Peyer's patch (tissue), 4 donors: Measurements from ENCODE around the gene RIN1. TPM values are rescaled to one million over a fixed set of nuclear protein-coding genes. Genes with fewer than 3 reads are reported as not detected.

ENCODE experiments used
- DNase-seq, 3 donors: peaks; one replicate each; pipeline ENCODE4 v3.0.0-alpha.2; 2017 to 2019
- H3K27ac ChIP-seq, 4 donors: fragments of 200-600 bp; sonication (generic); one replicate each; pipeline ENCODE4 v1.5.1; 2016 to 2019
- H3K27me3 ChIP-seq, 2 donors: fragments of 200-600 bp; sonication (generic); one replicate each; pipeline ENCODE4 v1.5.1; 2019
- H3K36me3 ChIP-seq, 3 donors: fragments of 200-600 bp; sonication (generic); one replicate each; pipeline ENCODE4 v1.5.1; 2016 to 2019
- H3K4me1 ChIP-seq, 4 donors: fragments of 200-600 bp; sonication (generic); one replicate each; pipeline ENCODE4 v1.5.1; 2016 to 2019
- H3K4me3 ChIP-seq, 4 donors: fragments of 200-600 bp; sonication (generic); 1 replicate in 3 of 4; 2 replicates in 1 of 4; pipeline ENCODE4 v1.5.1; 2016 to 2019; ENCODE audit warnings: mild to moderate bottlenecking in 1 of 4
- H3K9me3 ChIP-seq, 4 donors: fragments of 200-600 bp; sonication (generic); one replicate each; pipeline ENCODE4 v1.5.1; 2016 to 2019; ENCODE audit warnings: mild to moderate bottlenecking in 1 of 4
- POLR2A ChIP-seq, 2 donors: fragments of 450-650 bp; IDR thresholded peaks; one replicate each; pipeline ENCODE4 v1.5.1; 2017; ENCODE audit warnings: antibody characterized with exemption in 2 of 2, mild to moderate bottlenecking in 2 of 2, moderate library complexity in 2 of 2
- total RNA-seq, 4 donors: library from RNA; depleted of rRNA; stranded (reverse); fragments of >200 nt; gene quantifications; one replicate each; pipeline ENCODE4 v1.1.0, GENCODE V29; 2016
- TF ChIP-seq, protein P1 (sequence below), 6 experiments: fragments of 450-650 bp in 4 of 6; fragments of 200-600 bp in 2 of 6; sonication (generic) in 1 of 6; IDR thresholded peaks; one replicate each; pipeline ENCODE4 v1.5.1; 2017 to 2019; ENCODE audit warnings: antibody characterized with exemption in 6 of 6, mild to moderate bottlenecking in 3 of 6, moderate library complexity in 1 of 6

RIN1 gene
- total RNA-seq, 4 donors from 2014 or later: 4.1 to 18.9 (median 10.8) TPM

DNA sequence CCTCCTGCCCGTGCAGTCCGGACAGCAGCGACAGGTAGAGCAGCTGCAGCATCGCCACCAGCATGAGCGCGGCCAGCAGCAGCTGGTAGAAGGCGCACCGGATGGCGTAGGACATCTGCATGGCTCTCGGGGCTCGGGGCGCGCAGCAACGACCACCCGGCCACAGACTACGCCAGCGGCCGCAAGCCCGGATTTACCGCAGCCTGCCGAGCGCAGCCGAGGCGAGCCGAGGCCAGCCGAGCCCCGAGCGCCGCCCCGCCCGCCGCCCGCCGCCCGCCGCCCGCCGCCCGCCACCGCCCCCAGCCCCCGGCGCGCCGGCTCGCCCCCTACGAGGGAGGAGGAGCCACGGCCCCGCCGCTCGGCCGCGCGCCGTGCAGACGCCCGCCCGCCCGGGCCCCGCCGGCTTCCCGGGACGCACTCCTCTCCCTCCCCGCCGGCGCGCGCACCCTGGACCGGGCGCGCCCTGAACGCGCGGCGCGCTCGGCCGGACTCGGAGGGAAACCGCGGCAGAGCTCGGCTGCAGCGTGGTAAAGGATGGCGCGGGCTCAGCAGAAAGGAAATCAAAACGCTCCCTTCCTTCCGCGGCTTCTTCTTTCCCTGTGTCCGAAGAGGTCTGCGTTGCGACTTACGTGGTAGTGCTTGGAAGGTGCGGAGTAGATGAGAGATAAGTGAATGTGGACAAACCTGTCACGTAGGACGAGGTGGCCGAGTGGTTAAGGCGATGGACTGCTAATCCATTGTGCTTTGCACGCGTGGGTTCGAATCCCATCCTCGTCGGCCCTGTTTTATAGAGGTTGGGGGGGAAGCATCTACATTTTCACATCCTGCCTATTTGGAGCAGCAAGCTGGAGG is 11.4 kb upstream of the RIN1 start, which contains the start of gene B4GAT1:
TSS of gene B4GAT1 (minus strand) at position 205 of the 852 bp plus-strand sequence. CDS start at position 121, 84 bp downstream.
- H3K4me3 ChIP-seq: peak within 1 kb of the TSS; percentile 66 to 95 (median 82)
- DNase-seq: peak; percentile 79 to 94 (median 88)
- peak within 1 kb of the TSS; percentile 79 to 99 (median 89) for H3K27ac ChIP-seq
- TF ChIP-seq, protein P1, sequence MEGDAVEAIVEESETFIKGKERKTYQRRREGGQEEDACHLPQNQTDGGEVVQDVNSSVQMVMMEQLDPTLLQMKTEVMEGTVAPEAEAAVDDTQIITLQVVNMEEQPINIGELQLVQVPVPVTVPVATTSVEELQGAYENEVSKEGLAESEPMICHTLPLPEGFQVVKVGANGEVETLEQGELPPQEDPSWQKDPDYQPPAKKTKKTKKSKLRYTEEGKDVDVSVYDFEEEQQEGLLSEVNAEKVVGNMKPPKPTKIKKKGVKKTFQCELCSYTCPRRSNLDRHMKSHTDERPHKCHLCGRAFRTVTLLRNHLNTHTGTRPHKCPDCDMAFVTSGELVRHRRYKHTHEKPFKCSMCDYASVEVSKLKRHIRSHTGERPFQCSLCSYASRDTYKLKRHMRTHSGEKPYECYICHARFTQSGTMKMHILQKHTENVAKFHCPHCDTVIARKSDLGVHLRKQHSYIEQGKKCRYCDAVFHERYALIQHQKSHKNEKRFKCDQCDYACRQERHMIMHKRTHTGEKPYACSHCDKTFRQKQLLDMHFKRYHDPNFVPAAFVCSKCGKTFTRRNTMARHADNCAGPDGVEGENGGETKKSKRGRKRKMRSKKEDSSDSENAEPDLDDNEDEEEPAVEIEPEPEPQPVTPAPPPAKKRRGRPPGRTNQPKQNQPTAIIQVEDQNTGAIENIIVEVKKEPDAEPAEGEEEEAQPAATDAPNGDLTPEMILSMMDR (IDR thresholded peaks at IDR 0.05): no peak
- TF ChIP-seq POLR2A (IDR thresholded peaks at IDR 0.05): peak; percentile 52 to 66
- H3K36me3 ChIP-seq: no peaks in the 10 kb centered on the region
- peaks cover 18 to 48% (median 20%) of the 10 kb centered on the region in 4 donors for H3K4me1 ChIP-seq
- H3K9me3 ChIP-seq: no peaks in the 10 kb centered on the region
- no peaks in the 10 kb centered on the region for H3K27me3 ChIP-seq

DNA sequence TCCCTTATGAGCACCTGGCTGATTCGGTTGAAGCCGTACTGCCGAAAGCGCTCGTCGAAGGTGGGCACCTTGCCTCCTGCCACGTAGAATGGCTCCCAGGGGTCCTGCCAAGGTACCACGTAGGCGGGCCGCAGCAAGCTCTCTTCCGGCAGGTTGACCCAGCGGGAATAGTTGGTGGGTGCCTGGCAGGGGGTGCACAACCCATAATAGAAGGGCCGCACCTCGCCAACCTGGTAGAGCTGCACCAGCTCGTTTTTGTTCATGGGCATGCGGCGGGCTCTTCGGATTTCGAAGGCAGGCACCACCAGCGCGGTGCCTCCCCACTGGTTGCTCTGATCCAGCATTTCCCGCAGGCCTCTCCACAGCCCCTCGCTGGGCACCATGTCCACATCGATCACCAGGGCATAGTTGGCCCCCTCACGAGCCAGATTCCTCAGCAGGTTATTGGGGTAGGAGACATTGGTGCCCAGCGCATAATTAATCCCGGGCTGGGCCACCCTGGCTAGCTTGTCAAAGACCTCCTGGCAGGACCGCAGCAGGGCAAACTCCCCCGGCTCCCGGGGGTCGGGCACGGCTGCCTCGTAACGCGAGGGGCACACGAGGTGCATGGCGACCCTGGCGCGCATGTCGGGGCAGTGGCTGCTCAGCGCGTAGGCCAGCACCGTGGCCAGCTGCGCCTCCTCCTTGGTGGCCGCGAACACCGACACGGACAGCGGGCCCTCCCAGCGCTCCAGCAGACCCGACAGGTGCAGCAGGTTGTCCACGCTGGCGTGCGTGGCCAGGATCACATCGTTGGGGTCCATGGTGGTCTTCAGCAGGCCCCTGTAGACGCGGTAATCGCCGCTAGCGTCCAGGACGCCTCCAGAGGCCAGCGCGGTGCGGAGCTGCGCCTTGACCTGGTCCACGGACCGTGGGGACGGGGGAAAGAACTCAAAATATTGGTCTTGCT is 10.5 kb upstream of the RIN1 start:
- Histone ChIP-seq H3K9me3 (no peaks in the 10 kb centered on the region), H3K36me3 (peaks cover 0 to 2% (median 0%) of the 10 kb centered on the region in 3 donors), H3K27me3 (no peaks in the 10 kb centered on the region), H3K27ac (peak overlapping the region; percentile 79 to 99 (median 89)), H3K4me3 (peak overlapping the region; percentile 66 to 95 (median 82)), H3K4me1 (peaks cover 18 to 48% (median 20%) of the 10 kb centered on the region in 4 donors)
- TF ChIP-seq, protein P1 (IDR thresholded peaks at IDR 0.05): no peak
- no peak for TF ChIP-seq POLR2A (IDR thresholded peaks at IDR 0.05)
- DNase-seq: peak in 1 of 3 donors; percentile 55

DNA sequence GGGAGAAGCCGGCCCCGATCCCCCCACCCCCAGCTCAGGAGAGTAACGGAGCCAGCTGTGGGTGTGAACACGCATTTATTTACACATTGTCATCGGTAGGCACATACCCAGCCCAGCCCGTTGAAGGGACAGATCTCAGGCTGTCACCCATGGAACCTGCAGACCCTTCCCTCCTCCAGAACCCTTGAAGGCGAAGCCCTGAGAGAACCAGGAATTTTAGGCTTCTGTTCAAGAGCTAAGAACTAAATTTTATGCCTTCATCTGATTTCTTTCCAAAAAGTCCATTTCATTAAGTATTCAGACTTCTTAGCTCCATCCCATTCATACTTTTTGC is 9.0 kb upstream of the RIN1 start:
- Histone ChIP-seq H3K9me3 (no peaks in the 10 kb centered on the region), H3K4me3 (peak overlapping the region; percentile 66 to 99 (median 90)), H3K4me1 (peaks cover 18 to 48% (median 20%) of the 10 kb centered on the region in 4 donors), H3K27me3 (no peaks in the 10 kb centered on the region), H3K36me3 (peaks cover 0 to 17% (median 0%) of the 10 kb centered on the region in 3 donors), H3K27ac (peak overlapping the region; percentile 72 to 99 (median 78))
- TF ChIP-seq, protein P1 (IDR thresholded peaks at IDR 0.05): no peak
- no peak for TF ChIP-seq POLR2A (IDR thresholded peaks at IDR 0.05)
- DNase-seq: no peak

DNA sequence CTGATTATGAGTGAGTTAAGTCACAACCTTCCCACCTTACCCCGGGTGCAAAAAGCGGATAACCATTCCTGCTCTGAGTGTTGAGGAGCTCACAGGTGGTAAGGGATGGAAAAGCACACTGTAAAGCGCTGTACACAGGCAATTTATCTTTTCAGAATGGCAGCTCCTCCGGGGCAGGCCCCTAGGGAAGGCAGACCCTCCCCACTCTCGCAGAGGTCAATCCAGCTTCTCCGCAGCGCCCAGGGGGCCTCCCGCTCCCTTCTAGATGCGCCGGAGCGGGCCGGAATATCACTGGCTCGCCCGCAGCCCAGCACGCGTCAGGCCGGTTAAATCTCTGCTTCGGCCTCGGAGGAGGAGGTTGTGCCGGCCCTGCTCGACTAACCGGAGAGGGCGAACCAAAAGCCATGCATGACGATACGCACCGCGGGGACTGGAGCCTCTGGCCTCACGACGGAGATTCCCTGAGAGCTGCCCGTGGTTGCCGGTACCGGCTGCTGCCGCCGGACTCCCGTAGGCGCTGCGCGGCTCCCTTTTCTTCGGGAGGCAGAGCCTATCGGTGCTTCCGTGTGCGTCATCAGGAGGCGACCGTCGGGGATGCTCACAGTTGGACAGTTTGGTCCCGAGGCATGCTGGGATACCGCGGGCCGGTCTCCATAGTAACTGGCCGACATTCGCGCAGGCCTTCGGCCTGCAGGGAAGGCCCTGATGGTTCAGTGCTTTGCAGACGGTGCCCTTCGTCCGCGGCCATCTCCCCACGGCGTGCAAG is 8.5 kb upstream of the RIN1 start, which contains the start of gene BRMS1:
TSS of gene BRMS1 (minus strand) at position 555 of the 766 bp plus-strand sequence. CDS start 2,870 bp downstream, outside the sequence.
- H3K9me3 ChIP-seq: no peaks in the 10 kb centered on the region
- peak; percentile 98 to 99 (median 99) for DNase-seq
- H3K27me3 ChIP-seq: no peaks in the 10 kb centered on the region
- TF ChIP-seq POLR2A (IDR thresholded peaks at IDR 0.05): peak; percentile 89 to 93
- TF ChIP-seq, protein P1 (IDR thresholded peaks at IDR 0.05): peak in 4 of 6 experiments; percentile 35 to 58 (median 44)
- H3K27ac ChIP-seq: peak within 1 kb of the TSS; percentile 72 to 99 (median 78)
- H3K4me1 ChIP-seq: peaks cover 18 to 46% (median 20%) of the 10 kb centered on the region in 4 donors
- H3K36me3 ChIP-seq: peaks cover 0 to 22% (median 0%) of the 10 kb centered on the region in 3 donors
- peak within 1 kb of the TSS; percentile 66 to 99 (median 90) for H3K4me3 ChIP-seq
